Upper lobe of left lung (tissue), 6 donors: Measurements from ENCODE around the gene NFATC2. TPM values are rescaled to one million over a fixed set of nuclear protein-coding genes. Genes with fewer than 3 reads are reported as not detected.
A peak's percentile ranks its signal among the peaks of the same experiment; 100 is the strongest.

Experiments used
- ATAC-seq, 2 donors: fragments of 200-7000 bp; cut with Tn5 transposase; one replicate each; pipeline ENCODE4 v1.9.1; 2022; ENCODE audit warnings: mild to moderate bottlenecking in 2 of 2, moderate library complexity in 2 of 2; ENCODE audit not compliant: low FRiP score in 2 of 2
- DNase-seq, 2 donors: peaks; one replicate each; pipeline ENCODE4 v3.0.0-alpha.2; 2019 to 2020
- H3K27ac ChIP-seq, 4 donors: fragments of 200-600 bp; sonication (generic); one replicate each; pipeline ENCODE4 v1.5.1; 2016 to 2019
- H3K27me3 ChIP-seq, 4 donors: fragments of 200-600 bp; sonication (generic); one replicate each; pipeline ENCODE4 v1.5.1; 2017 to 2019
- H3K36me3 ChIP-seq, 4 donors: fragments of 200-600 bp; sonication (generic); one replicate each; pipeline ENCODE4 v1.5.1; 2016 to 2019
- H3K4me1 ChIP-seq, 4 donors: fragments of 200-600 bp; sonication (generic); one replicate each; pipeline ENCODE4 v1.5.1; 2018 to 2019
- H3K4me3 ChIP-seq, 4 donors: fragments of 200-600 bp; sonication (generic); one replicate each; pipeline ENCODE4 v1.5.1; 2017 to 2019; ENCODE audit warnings: mild to moderate bottlenecking in 2 of 4, moderate library complexity in 1 of 4
- H3K9me3 ChIP-seq, 4 donors: fragments of 200-600 bp; sonication (generic); one replicate each; pipeline ENCODE4 v1.5.1; 2018 to 2019
- CTCF ChIP-seq, 6 experiments: fragments of 450-650 bp in 4 of 6; fragments of 200-600 bp in 2 of 6; sonication (generic) in 2 of 6; IDR thresholded peaks; one replicate each; pipeline ENCODE4 v1.5.1; 2016 to 2019; ENCODE audit warnings: antibody characterized with exemption in 6 of 6
- EP300 ChIP-seq, 4 donors: sonication (generic); formaldehyde crosslinking; IDR thresholded peaks; one replicate each; pipeline ENCODE4 v1.5.1; 2017; ENCODE audit warnings: antibody characterized with exemption in 4 of 4, control low read depth in 2 of 4
- POLR2A ChIP-seq, 4 donors: fragments of 450-650 bp; IDR thresholded peaks; one replicate each; pipeline ENCODE4 v1.5.1; 2016 to 2017; ENCODE audit warnings: antibody characterized with exemption in 4 of 4, mild to moderate bottlenecking in 2 of 4
- POLR2AphosphoS5 ChIP-seq, 2 donors: sonication (generic); formaldehyde crosslinking; IDR thresholded peaks; one replicate each; pipeline ENCODE4 v1.5.1; 2017; ENCODE audit warnings: antibody characterized with exemption in 2 of 2
- WGBS, 2 donors: methylation state at CpG; one replicate each; pipeline ENCODE4 v1.1.5; 2017 to 2018; 5-methylcytosine and 5-hydroxymethylcytosine counted together
- total RNA-seq, 6 donors: library from RNA; depleted of rRNA in 4 of 6; stranded (reverse); fragments of >200 nt in 4 of 6; gene quantifications; one replicate each; pipeline versions ENCODE4 v1.1.0 to v1.2.1, GENCODE V29; 2016 to 2021
- donor health status: DM: no; HTN: no; CAD: no; lungs with moderate emphysema.
- donor health status: DM: no; HTN: yes; CAD: no; lungs with severe emphysema.

Gene NFATC2
- total RNA-seq, 6 donors from 2014 or later, result 5.1 to 28.1 (median 7.6) TPM

GRCh38 chr20:51523276-51524013, 19.1 kb downstream of the NFATC2 start:
- ATAC-seq (no peak), DNase-seq (peak in 1 of 2 donors; percentile 82)
- no peaks in the 10 kb centered on the region for H3K9me3 ChIP-seq
- no peak overlapping the region for H3K27ac ChIP-seq
- no peaks in the 10 kb centered on the region for H3K36me3 ChIP-seq
- H3K27me3 ChIP-seq, result no peaks in the 10 kb centered on the region
- H3K4me3 ChIP-seq, result no peak overlapping the region
- no peak for TF ChIP-seq EP300 (IDR thresholded peaks at IDR 0.05)
- no peak for TF ChIP-seq POLR2AphosphoS5 (IDR thresholded peaks at IDR 0.05)
- no peak for TF ChIP-seq CTCF (IDR thresholded peaks at IDR 0.05)
- no peak for TF ChIP-seq POLR2A (IDR thresholded peaks at IDR 0.05)
- WGBS, 2 donors, result 95 to 97% methylated on average over 49 to 54 of the region's 64 CpGs
- H3K4me1 ChIP-seq, result peaks cover 5 to 9% (median 9%) of the 10 kb centered on the region in 4 donors

- H3K27ac ChIP-seq, result no peak overlapping the region
- no peaks in the 10 kb centered on the region for H3K9me3 ChIP-seq
- H3K4me1 ChIP-seq, result peaks cover 5 to 9% (median 9%) of the 10 kb centered on the region in 4 donors
- TF ChIP-seq POLR2A (IDR thresholded peaks at IDR 0.05), result no peak
- TF ChIP-seq POLR2AphosphoS5 (IDR thresholded peaks at IDR 0.05), result no peak
- TF ChIP-seq EP300 (IDR thresholded peaks at IDR 0.05), result no peak
- no peak for TF ChIP-seq CTCF (IDR thresholded peaks at IDR 0.05)
- H3K36me3 ChIP-seq, result no peaks in the 10 kb centered on the region
- WGBS, 2 donors, result 92 to 98% methylated on average over 9 of the region's 9 CpGs
- ATAC-seq (no peak), DNase-seq (no peak)
- no peak overlapping the region for H3K4me3 ChIP-seq
- no peaks in the 10 kb centered on the region for H3K27me3 ChIP-seq
Measured at GRCh38 chr20:51522207-51522606, 20.3 kb downstream of the NFATC2 start.

GRCh38 chr20:51517839-51518238, 24.7 kb downstream of the NFATC2 start:
- no peak for ATAC-seq
- DNase-seq, result no peak
- no peaks in the 10 kb centered on the region for H3K27me3 ChIP-seq
- 90 to 98% methylated on average over 1 to 2 of the region's 2 CpGs for WGBS, 2 donors
- H3K9me3 ChIP-seq, result no peaks in the 10 kb centered on the region
- H3K27ac ChIP-seq, result no peak overlapping the region
- no peak overlapping the region for H3K4me3 ChIP-seq
- TF ChIP-seq EP300 (IDR thresholded peaks at IDR 0.05) (no peak), POLR2AphosphoS5 (IDR thresholded peaks at IDR 0.05) (no peak), CTCF (IDR thresholded peaks at IDR 0.05) (no peak), POLR2A (IDR thresholded peaks at IDR 0.05) (no peak)
- no peaks in the 10 kb centered on the region for H3K36me3 ChIP-seq
- peaks cover 0 to under 1% (median 0%) of the 10 kb centered on the region in 4 donors for H3K4me1 ChIP-seq

- peaks cover 0 to 3% (median 0%) of the 10 kb centered on the region in 4 donors for H3K4me1 ChIP-seq
- H3K27ac ChIP-seq, result no peak overlapping the region
- ATAC-seq, result no peak
- TF ChIP-seq POLR2A (IDR thresholded peaks at IDR 0.05) (no peak), POLR2AphosphoS5 (IDR thresholded peaks at IDR 0.05) (no peak), EP300 (IDR thresholded peaks at IDR 0.05) (no peak), CTCF (IDR thresholded peaks at IDR 0.05) (no peak)
- 97 to 99% methylated on average over 7 of the region's 7 CpGs for WGBS, 2 donors
- no peak overlapping the region for H3K4me3 ChIP-seq
- no peaks in the 10 kb centered on the region for H3K9me3 ChIP-seq
- H3K27me3 ChIP-seq, result no peaks in the 10 kb centered on the region
- no peaks in the 10 kb centered on the region for H3K36me3 ChIP-seq
- DNase-seq, result no peak
Measured at GRCh38 chr20:51516855-51517254, 25.7 kb downstream of the NFATC2 start.

- 88 to 98% methylated on average over 6 to 7 of the region's 7 CpGs for WGBS, 2 donors
- H3K9me3 ChIP-seq, result no peaks in the 10 kb centered on the region
- H3K27me3 ChIP-seq, result no peaks in the 10 kb centered on the region
- DNase-seq (no peak), ATAC-seq (no peak)
- no peaks in the 10 kb centered on the region for H3K36me3 ChIP-seq
- H3K27ac ChIP-seq, result no peak overlapping the region
- H3K4me3 ChIP-seq, result no peak overlapping the region
- peaks cover 0 to 3% (median 0%) of the 10 kb centered on the region in 4 donors for H3K4me1 ChIP-seq
- no peak for TF ChIP-seq POLR2AphosphoS5 (IDR thresholded peaks at IDR 0.05)
- TF ChIP-seq CTCF (IDR thresholded peaks at IDR 0.05), result no peak
- TF ChIP-seq EP300 (IDR thresholded peaks at IDR 0.05), result no peak
- TF ChIP-seq POLR2A (IDR thresholded peaks at IDR 0.05), result no peak
Measured at GRCh38 chr20:51514836-51515235, 27.7 kb downstream of the NFATC2 start.
